Trophoblast cell (in vitro differentiated cells and primary cell): ENCODE measurements around the gene LYG1. TPM values are rescaled to one million over a fixed set of nuclear protein-coding genes. Genes with fewer than 3 reads are reported as not detected.
"Not testable (repeated sequence)": the region's sequence is repeated elsewhere in the genome, so short reads cannot be mapped to it uniquely, and the experiment has no call there.

Experiments
- DNase-seq, 2 donors: peaks; one replicate each; pipeline ENCODE4 v3.0.0-alpha.2; 2016
- H2AFZ ChIP-seq: 2 replicates; pipeline ENCODE4 v1.6.1; 2013; ENCODE audit warnings: low read length, moderate library complexity, mild to moderate bottlenecking; ENCODE audit not compliant: insufficient read depth, poor library complexity
- H2AK5ac ChIP-seq: 2 replicates; pipeline ENCODE4 v1.6.1; 2013; ENCODE audit warnings: mild to moderate bottlenecking, low read length
- H2BK120ac ChIP-seq: 2 replicates; pipeline ENCODE4 v1.6.1; 2013; ENCODE audit warnings: low read length, mild to moderate bottlenecking, moderate library complexity; ENCODE audit not compliant: insufficient read depth, poor library complexity
- H2BK12ac ChIP-seq: 2 replicates; pipeline ENCODE4 v1.6.1; 2013; ENCODE audit warnings: mild to moderate bottlenecking, low read length, moderate library complexity
- H2BK5ac ChIP-seq: 2 replicates; pipeline ENCODE4 v1.6.1; 2013; ENCODE audit warnings: low read length, low read depth, moderate library complexity, mild to moderate bottlenecking; ENCODE audit not compliant: poor library complexity
- H3K14ac ChIP-seq: 2 replicates; pipeline ENCODE4 v1.6.1; 2013; ENCODE audit warnings: mild to moderate bottlenecking, low read length
- H3K18ac ChIP-seq: 2 replicates; pipeline ENCODE4 v1.6.1; 2013; ENCODE audit warnings: mild to moderate bottlenecking, low read length
- H3K23ac ChIP-seq: 2 replicates; pipeline ENCODE4 v1.6.1; 2013; ENCODE audit warnings: low read length
- H3K27ac ChIP-seq: 2 replicates; pipeline ENCODE4 v1.5.1; 2013; ENCODE audit warnings: low read depth, mild to moderate bottlenecking, inconsistent platforms, low read length, moderate library complexity
- H3K27me3 ChIP-seq: 2 replicates; pipeline ENCODE4 v1.6.1; 2013; ENCODE audit warnings: inconsistent platforms, mild to moderate bottlenecking, low read length, moderate library complexity; ENCODE audit not compliant: insufficient read depth
- H3K36me3 ChIP-seq, 2 experiments: 1 replicate in 1 of 2; 2 replicates in 1 of 2; pipeline ENCODE4 v1.6.1; 2013; ENCODE audit warnings: low read length in 2 of 2, mild to moderate bottlenecking in 2 of 2, moderate library complexity in 1 of 2; ENCODE audit not compliant: insufficient read depth in 2 of 2, control insufficient read depth in 1 of 2
- H3K4ac ChIP-seq: 2 replicates; pipeline ENCODE4 v1.6.1; 2013; ENCODE audit warnings: low read depth, mild to moderate bottlenecking, low read length, moderate library complexity
- H3K4me1 ChIP-seq, 2 experiments: 1 replicate in 1 of 2; 2 replicates in 1 of 2; pipeline ENCODE4 v1.6.1; 2013; ENCODE audit warnings: low read length in 2 of 2, mild to moderate bottlenecking in 2 of 2, moderate library complexity in 1 of 2; ENCODE audit not compliant: insufficient read depth in 2 of 2, control insufficient read depth in 1 of 2
- H3K4me2 ChIP-seq: 2 replicates; pipeline ENCODE4 v1.6.1; 2013; ENCODE audit warnings: inconsistent platforms, mild to moderate bottlenecking, low read length, moderate library complexity
- H3K4me3 ChIP-seq: 2 replicates; pipeline ENCODE4 v1.5.1; 2013; ENCODE audit warnings: mild to moderate bottlenecking, low read depth, low read length, inconsistent platforms
- H3K79me1 ChIP-seq: one replicate; pipeline ENCODE4 v1.6.1; 2013; ENCODE audit warnings: low read length
- H3K79me2 ChIP-seq: 2 replicates; pipeline ENCODE4 v1.6.1; 2013; ENCODE audit warnings: low read length, mild to moderate bottlenecking; ENCODE audit not compliant: control insufficient read depth, insufficient read depth, poor library complexity
- H3K9ac ChIP-seq: 2 replicates; pipeline ENCODE4 v1.6.1; 2013; ENCODE audit warnings: mild to moderate bottlenecking, low read length
- H3K9me3 ChIP-seq: 2 replicates; pipeline ENCODE4 v1.6.1; 2013; ENCODE audit warnings: low read depth, mild to moderate bottlenecking, control low read depth, inconsistent platforms, low read length; ENCODE audit not compliant: insufficient read depth
- H4K12ac ChIP-seq: 2 replicates; pipeline ENCODE4 v1.6.1; 2013; ENCODE audit warnings: low read depth, mild to moderate bottlenecking, low read length, moderate library complexity
- H4K8ac ChIP-seq: 2 replicates; pipeline ENCODE4 v1.6.1; 2013; ENCODE audit warnings: low read depth, mild to moderate bottlenecking, low read length, moderate library complexity
- H4K91ac ChIP-seq: one replicate; pipeline ENCODE4 v1.6.1; 2013; ENCODE audit warnings: low read depth, mild to moderate bottlenecking, low read length, moderate library complexity
- WGBS: extraction: QIAGEN DNeasy Blood & Tissue Kit; methylation state at CpG from one replicate; pipeline ENCODE4 v1.1.7; 2013; ENCODE audit warnings: missing lambda C conversion rate; ENCODE audit not compliant: insufficient read length, insufficient coverage; ENCODE audit errors: extremely low coverage; 5-methylcytosine and 5-hydroxymethylcytosine counted together
- polyA plus RNA-seq: library from polyadenylated mRNA; stranded (reverse); fragments of 200-250 nt; gene quantifications from 2 replicates; pipeline ENCODE4 v1.2.3, GENCODE V29; 2013

The LYG1 gene
- polyA plus RNA-seq = 0.81 and 1.0 TPM in 2 replicates

DNA sequence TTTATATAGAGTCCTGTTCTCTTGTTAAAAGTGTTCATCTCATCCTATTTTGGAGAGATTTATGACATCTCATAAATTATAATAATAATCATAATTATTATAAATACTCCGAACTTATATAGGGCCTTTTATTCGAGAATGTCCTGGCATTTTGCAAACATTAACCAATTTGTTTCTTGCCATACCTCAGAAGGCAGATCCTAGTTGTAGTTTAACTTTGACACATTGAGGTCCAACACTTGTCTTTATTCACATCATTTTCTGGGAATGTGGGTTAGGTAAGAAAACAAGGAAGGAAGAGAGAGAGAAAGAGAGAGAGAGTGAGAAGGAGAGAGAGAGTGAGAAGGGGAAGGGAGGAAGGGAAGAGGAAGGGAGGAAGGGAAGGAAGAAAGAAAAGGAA, at the start of gene LYG1:
LYG1 (minus strand) TSS at position 101 of the 400 bp plus-strand sequence. CDS start 5,527 bp downstream, outside the sequence.
- DNase-seq, H3K36me3 ChIP-seq, H2AK5ac ChIP-seq, H3K4ac ChIP-seq, H3K9me3 ChIP-seq, H4K8ac ChIP-seq, H2BK12ac ChIP-seq, H3K4me1 ChIP-seq, H3K14ac ChIP-seq, H3K27me3 ChIP-seq, H2BK120ac ChIP-seq, H2BK5ac ChIP-seq, H3K23ac ChIP-seq, H3K79me1 ChIP-seq, H3K4me2 ChIP-seq, H3K18ac ChIP-seq, H3K27ac ChIP-seq, H4K12ac ChIP-seq, H3K79me2 ChIP-seq, H3K4me3 ChIP-seq, H4K91ac ChIP-seq, H2AFZ ChIP-seq, H3K9ac ChIP-seq: not testable (repeated sequence)
- no CpG with 5 or more reads among the region's 2 CpGs for WGBS

DNA sequence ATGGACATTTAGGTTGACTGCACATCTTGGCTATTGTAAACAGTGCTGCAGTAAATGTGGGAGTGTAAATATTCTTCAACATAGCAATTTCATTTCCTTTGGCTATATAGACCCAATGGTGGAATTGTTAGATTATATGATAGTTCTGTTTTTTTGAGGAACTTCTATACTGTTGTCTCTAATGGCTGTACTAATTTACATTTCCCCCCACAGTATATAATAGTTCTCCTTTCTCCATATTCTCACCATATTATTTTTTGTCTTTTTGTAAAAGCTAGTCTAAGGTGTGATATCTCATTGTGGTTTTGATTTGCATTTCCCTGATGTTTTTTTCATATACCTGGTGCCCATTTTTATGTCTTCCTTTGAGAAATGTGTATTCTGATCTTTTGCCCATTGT, 49.2 kb upstream of the LYG1 start:
- H3K4me1 ChIP-seq = peaks cover under 1 to 1% of the 10 kb centered on the region in 2 experiments
- H2AK5ac ChIP-seq = no peak overlapping the region
- H2BK120ac ChIP-seq = no peak overlapping the region
- no peak overlapping the region for H2AFZ ChIP-seq
- no peak overlapping the region for H3K27ac ChIP-seq
- H3K14ac ChIP-seq = no peak overlapping the region
- H3K23ac ChIP-seq = no peak overlapping the region
- no peaks in the 10 kb centered on the region for H3K9me3 ChIP-seq
- no peaks in the 10 kb centered on the region for H3K36me3 ChIP-seq
- H4K12ac ChIP-seq = no peak overlapping the region
- no peak overlapping the region for H2BK5ac ChIP-seq
- no peak overlapping the region for H3K4me2 ChIP-seq
- H3K4me3 ChIP-seq = no peak overlapping the region
- no peak overlapping the region for H3K9ac ChIP-seq
- DNase-seq = no peak
- no peak overlapping the region for H4K91ac ChIP-seq
- no peaks in the 10 kb centered on the region for H3K27me3 ChIP-seq
- no peaks in the 10 kb centered on the region for H3K79me1 ChIP-seq
- no peak overlapping the region for H3K18ac ChIP-seq
- no peak overlapping the region for H4K8ac ChIP-seq
- no peak overlapping the region for H3K4ac ChIP-seq
- H2BK12ac ChIP-seq = no peak overlapping the region
- H3K79me2 ChIP-seq = peaks cover 2% of the 10 kb centered on the region

DNA sequence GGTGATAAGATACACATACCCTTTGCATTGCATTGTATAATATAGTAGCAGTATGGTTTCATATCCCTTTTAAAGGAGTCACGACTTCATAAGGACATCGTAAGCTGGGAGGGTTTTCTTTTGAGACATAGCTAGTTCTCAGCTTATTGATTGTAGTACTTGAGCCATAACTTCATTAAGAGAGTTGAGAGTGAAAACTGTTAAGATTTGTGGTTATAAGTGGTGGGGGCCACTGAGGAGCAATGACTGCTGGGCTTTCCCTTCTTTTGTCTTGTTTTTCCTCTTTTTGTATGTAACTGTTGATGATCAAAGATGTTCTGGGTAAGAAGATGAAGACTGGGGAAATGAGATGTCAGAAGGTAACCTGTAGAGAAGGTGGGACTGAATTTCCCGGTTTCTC, 47.2 kb upstream of the LYG1 start:
- DNase-seq = no peak
- no peak overlapping the region for H3K4me2 ChIP-seq
- no peak overlapping the region for H4K91ac ChIP-seq
- H3K9me3 ChIP-seq = no peaks in the 10 kb centered on the region
- H3K4ac ChIP-seq = peak overlapping the region; percentile 25
- H2BK12ac ChIP-seq = no peak overlapping the region
- no peak overlapping the region for H2BK120ac ChIP-seq
- peaks cover 0 to 2% of the 10 kb centered on the region in 2 experiments for H3K4me1 ChIP-seq
- H3K79me1 ChIP-seq = no peaks in the 10 kb centered on the region
- H2BK5ac ChIP-seq = no peak overlapping the region
- peaks cover 7% of the 10 kb centered on the region for H3K79me2 ChIP-seq
- no peak overlapping the region for H3K27ac ChIP-seq
- no peak overlapping the region for H4K12ac ChIP-seq
- H2AK5ac ChIP-seq = no peak overlapping the region
- no peaks in the 10 kb centered on the region for H3K27me3 ChIP-seq
- no peak overlapping the region for H3K23ac ChIP-seq
- WGBS = no CpG with 5 or more reads among the region's 3 CpGs
- H2AFZ ChIP-seq = no peak overlapping the region
- H3K9ac ChIP-seq = no peak overlapping the region
- no peak overlapping the region for H3K18ac ChIP-seq
- H4K8ac ChIP-seq = no peak overlapping the region
- H3K14ac ChIP-seq = no peak overlapping the region
- H3K4me3 ChIP-seq = no peak overlapping the region
- no peaks in the 10 kb centered on the region for H3K36me3 ChIP-seq

DNA sequence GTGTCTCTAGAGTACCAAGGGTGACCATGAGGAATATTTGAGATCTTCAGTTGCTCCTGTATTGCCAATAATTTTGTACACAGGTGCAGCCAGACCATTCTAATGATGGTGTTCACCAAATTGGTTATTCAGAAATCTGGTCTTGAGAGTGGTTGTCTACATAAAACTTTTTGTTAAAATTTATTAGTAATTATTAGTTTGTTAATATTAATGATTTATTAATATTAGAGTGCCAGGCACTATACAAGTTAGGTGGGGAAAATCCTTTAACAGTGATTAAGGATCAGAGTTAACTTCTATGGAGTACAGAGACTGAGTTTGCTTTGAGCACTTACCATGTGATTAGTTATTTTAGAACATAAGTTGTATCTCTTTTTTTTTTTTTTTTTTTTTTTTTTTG, 45.2 kb upstream of the LYG1 start:
- no peak overlapping the region for H2BK12ac ChIP-seq
- H2BK120ac ChIP-seq = no peak overlapping the region
- no peak overlapping the region for H3K14ac ChIP-seq
- no peak overlapping the region for H2AK5ac ChIP-seq
- H3K79me1 ChIP-seq = no peaks in the 10 kb centered on the region
- no peak overlapping the region for H3K4me3 ChIP-seq
- H2BK5ac ChIP-seq = no peak overlapping the region
- peak overlapping the region; percentile 10 for H3K4ac ChIP-seq
- no peak overlapping the region for H3K27ac ChIP-seq
- H4K91ac ChIP-seq = no peak overlapping the region
- H3K36me3 ChIP-seq = no peaks in the 10 kb centered on the region
- H2AFZ ChIP-seq = no peak overlapping the region
- H3K79me2 ChIP-seq = peaks cover 10% of the 10 kb centered on the region
- DNase-seq = no peak
- no peaks in the 10 kb centered on the region for H3K27me3 ChIP-seq
- no peak overlapping the region for H3K9ac ChIP-seq
- no peak overlapping the region for H4K12ac ChIP-seq
- no peak overlapping the region for H3K23ac ChIP-seq
- no peak overlapping the region for H3K18ac ChIP-seq
- H3K4me2 ChIP-seq = no peak overlapping the region
- no peak overlapping the region for H4K8ac ChIP-seq
- H3K4me1 ChIP-seq = peaks cover 0 to 2% of the 10 kb centered on the region in 2 experiments
- no peaks in the 10 kb centered on the region for H3K9me3 ChIP-seq
